Tibial nerve (tissue), 4 donors: ENCODE results near the gene ARL5A. TPM values are rescaled to one million over a fixed set of nuclear protein-coding genes. Genes with fewer than 3 reads are reported as not detected.

Source experiments
- DNase-seq, 2 donors: peaks; one replicate each; pipeline ENCODE4 v3.0.0-alpha.2; 2019; ENCODE audit warnings: low spot score in 2 of 2
- H3K27ac ChIP-seq, 4 donors: fragments of 200-600 bp; sonication (generic) in 3 of 4; one replicate each; pipeline ENCODE4 v1.5.1; 2017 to 2019; ENCODE audit warnings: mild to moderate bottlenecking in 1 of 4
- H3K27me3 ChIP-seq, 2 donors: fragments of 200-600 bp; sonication (generic) in 1 of 2; one replicate each; pipeline versions ENCODE4 v1.5.1 to v1.6.0; 2017 to 2019
- H3K36me3 ChIP-seq, 3 donors: fragments of 200-600 bp; sonication (generic); one replicate each; pipeline ENCODE4 v1.5.1; 2018 to 2019
- H3K4me1 ChIP-seq, 4 donors: fragments of 200-600 bp; sonication (generic) in 3 of 4; one replicate each; pipeline ENCODE4 v1.5.1; 2017 to 2019
- H3K4me3 ChIP-seq, 4 donors: fragments of 200-600 bp; sonication (generic) in 3 of 4; one replicate each; pipeline ENCODE4 v1.5.1; 2017 to 2019; ENCODE audit warnings: mild to moderate bottlenecking in 1 of 4, moderate library complexity in 1 of 4
- H3K9me3 ChIP-seq, 4 donors: fragments of 200-600 bp; sonication (generic) in 3 of 4; one replicate each; pipeline ENCODE4 v1.5.1; 2017 to 2019
- CTCF ChIP-seq, 5 experiments: fragments of 200-600 bp in 3 of 5; fragments of 450-650 bp in 2 of 5; sonication (generic) in 3 of 5; IDR thresholded peaks; one replicate each; pipeline ENCODE4 v1.5.1; 2016 to 2019; ENCODE audit warnings: antibody characterized with exemption in 5 of 5, mild to moderate bottlenecking in 3 of 5, moderate library complexity in 2 of 5
- EP300 ChIP-seq, 2 donors: sonication (generic); formaldehyde crosslinking; IDR thresholded peaks; one replicate each; pipeline ENCODE4 v1.6.1; 2017; ENCODE audit warnings: antibody characterized with exemption in 2 of 2, mild to moderate bottlenecking in 1 of 2
- POLR2A ChIP-seq, 2 donors: fragments of 450-650 bp; IDR thresholded peaks; one replicate each; pipeline ENCODE4 v1.6.1; 2017; ENCODE audit warnings: antibody characterized with exemption in 2 of 2, mild to moderate bottlenecking in 2 of 2, moderate library complexity in 2 of 2
- WGBS, 2 donors: methylation state at CpG; one replicate each; pipeline ENCODE4 v1.1.5; 2018; 5-methylcytosine and 5-hydroxymethylcytosine counted together
- total RNA-seq, 4 donors: library from RNA; depleted of rRNA; stranded (reverse); fragments of >200 nt; gene quantifications; one replicate each; pipeline ENCODE4 v1.1.0, GENCODE V29; 2016

Gene ARL5A
- total RNA-seq, 4 donors from 2014 or later, result 21.6 to 40.2 (median 29.9) TPM

- no peaks in the 10 kb centered on the region for H3K9me3 ChIP-seq
- no peaks in the 10 kb centered on the region for H3K27me3 ChIP-seq
- no peaks in the 10 kb centered on the region for H3K36me3 ChIP-seq
- no peak for TF ChIP-seq POLR2A (IDR thresholded peaks at IDR 0.05)
- TF ChIP-seq CTCF (IDR thresholded peaks at IDR 0.05), result no peak
- peaks cover 0 to 8% (median 0%) of the 10 kb centered on the region in 4 donors for H3K4me1 ChIP-seq
- no peak overlapping the region for H3K27ac ChIP-seq
- DNase-seq, result no peak
- WGBS, 2 donors, result 36 to 42% methylated on average over 6 of the region's 6 CpGs
- no peak overlapping the region for H3K4me3 ChIP-seq
Observed at GRCh38 chr2:151844211-151844896, 16.1 kb upstream of the ARL5A start.

GRCh38 chr2:151843691-151844061 is 15.5 kb upstream of the ARL5A start:
- H3K4me1 ChIP-seq, result peaks cover 0 to 8% (median 0%) of the 10 kb centered on the region in 4 donors
- no peak overlapping the region for H3K4me3 ChIP-seq
- H3K27me3 ChIP-seq, result no peaks in the 10 kb centered on the region
- no peak for TF ChIP-seq CTCF (IDR thresholded peaks at IDR 0.05)
- TF ChIP-seq POLR2A (IDR thresholded peaks at IDR 0.05), result no peak
- no peak for TF ChIP-seq EP300 (IDR thresholded peaks at IDR 0.05)
- WGBS, 2 donors, result 61 to 66% methylated on average over 1 of the region's 1 CpG
- no peak overlapping the region for H3K27ac ChIP-seq
- no peak for DNase-seq
- H3K9me3 ChIP-seq, result no peaks in the 10 kb centered on the region
- H3K36me3 ChIP-seq, result no peaks in the 10 kb centered on the region

GRCh38 chr2:151842830-151843690 is 14.8 kb upstream of the ARL5A start:
- peaks cover 0 to 8% (median 0%) of the 10 kb centered on the region in 4 donors for H3K4me1 ChIP-seq
- no peak for DNase-seq
- 61 to 63% methylated on average over 8 of the region's 8 CpGs for WGBS, 2 donors
- TF ChIP-seq EP300 (IDR thresholded peaks at IDR 0.05), result no peak
- no peak for TF ChIP-seq POLR2A (IDR thresholded peaks at IDR 0.05)
- no peak for TF ChIP-seq CTCF (IDR thresholded peaks at IDR 0.05)
- H3K27ac ChIP-seq, result no peak overlapping the region
- no peaks in the 10 kb centered on the region for H3K36me3 ChIP-seq
- no peak overlapping the region for H3K4me3 ChIP-seq
- H3K27me3 ChIP-seq, result no peaks in the 10 kb centered on the region
- H3K9me3 ChIP-seq, result no peaks in the 10 kb centered on the region

- 87 to 92% methylated on average over 2 of the region's 2 CpGs for WGBS, 2 donors
- H3K36me3 ChIP-seq, result no peaks in the 10 kb centered on the region
Observed at GRCh38 chr2:151841047-151841424, 12.8 kb upstream of the ARL5A start.

More at GRCh38 chr2:151841047-151841424, 12.8 kb upstream of the ARL5A start:
- Histone ChIP-seq H3K4me3 (no peak overlapping the region), H3K4me1 (peaks cover 0 to 8% (median 0%) of the 10 kb centered on the region in 4 donors), H3K27ac (no peak overlapping the region), H3K27me3 (no peaks in the 10 kb centered on the region), H3K9me3 (no peaks in the 10 kb centered on the region)
- no peak for DNase-seq
- TF ChIP-seq EP300 (IDR thresholded peaks at IDR 0.05), result no peak
- TF ChIP-seq CTCF (IDR thresholded peaks at IDR 0.05), result no peak
- TF ChIP-seq POLR2A (IDR thresholded peaks at IDR 0.05), result no peak
